OCI-LY7 (cell line): ENCODE measurements around the gene CPNE5. TPM values are rescaled to one million over a fixed set of nuclear protein-coding genes. Genes with fewer than 3 reads are reported as not detected.

ENCODE experiments used
- BruUV-seq: library from RNA; stranded (reverse); fragments of 400-500 nt; replicated peaks from 2 replicates; lab custom pipeline; 2021; lab: Mats Ljungman, UMichigan
- CTCF ChIA-PET: fragments of 300-600 bp; sonication (Branson Sonifier 250); formaldehyde crosslinking; loops from one replicate; lab custom pipeline; 2022; ENCODE audit warnings: antibody characterized with exemption; ENCODE audit not compliant: unreplicated experiment; lab: Charles Lee
- POLR2A ChIA-PET: fragments of 300-600 bp; sonication (Branson Sonifier 250); formaldehyde crosslinking; loops from one replicate; lab custom pipeline; 2022; ENCODE audit warnings: antibody characterized with exemption; lab: Charles Lee
- DNase-seq: peaks from one replicate; pipeline ENCODE4 v3.0.0-alpha.2; 2015; ENCODE audit warnings: low spot score
- H2AFZ ChIP-seq: fragments of 200-600 bp; sonication (generic), shearing (Covaris generic); 2 replicates; pipeline ENCODE4 v1.6.1; 2014; ENCODE audit warnings: mild to moderate bottlenecking, antibody characterized with exemption, low read length, moderate library complexity
- H3K27ac ChIP-seq: fragments of 200-600 bp; sonication (generic); 2 replicates; pipeline ENCODE4 v1.5.1; 2014; ENCODE audit warnings: mixed run types, low read depth, mild to moderate bottlenecking, moderate library complexity, low read length, inconsistent platforms; ENCODE audit not compliant: poor library complexity, severe bottlenecking
- H3K36me3 ChIP-seq: fragments of 200-600 bp; sonication (generic); 2 replicates; pipeline ENCODE4 v1.6.1; 2014; ENCODE audit warnings: mild to moderate bottlenecking, antibody characterized with exemption, low read length, moderate library complexity, mixed read lengths; ENCODE audit not compliant: insufficient read depth
- H3K4me1 ChIP-seq: fragments of 200-600 bp; sonication (generic); 2 replicates; pipeline ENCODE4 v1.5.1; 2014; ENCODE audit warnings: mild to moderate bottlenecking, low read length; ENCODE audit not compliant: insufficient read depth, poor library complexity, severe bottlenecking
- H3K4me2 ChIP-seq: fragments of 200-600 bp; sonication (generic); 2 replicates; pipeline ENCODE4 v1.6.1; 2014; ENCODE audit warnings: mild to moderate bottlenecking, low read length
- H3K4me3 ChIP-seq: fragments of 200-600 bp; sonication (generic); 2 replicates; pipeline ENCODE4 v1.5.1; 2014; ENCODE audit warnings: mild to moderate bottlenecking, low read depth, low read length; ENCODE audit not compliant: poor library complexity, severe bottlenecking
- H3K79me2 ChIP-seq: fragments of 200-600 bp; sonication (generic); 2 replicates; pipeline ENCODE4 v1.6.1; 2016; ENCODE audit warnings: low read depth, mild to moderate bottlenecking, low read length, moderate library complexity, mixed read lengths; ENCODE audit not compliant: insufficient read depth
- H3K9me2 ChIP-seq: fragments of 200-600 bp; sonication (generic); 2 replicates; pipeline ENCODE4 v1.6.1; 2016; ENCODE audit warnings: mild to moderate bottlenecking, low read length, mixed read lengths; ENCODE audit not compliant: insufficient read depth
- H3K9me3 ChIP-seq: fragments of 200-600 bp; sonication (generic); 2 replicates; pipeline ENCODE4 v1.6.1; 2014; ENCODE audit warnings: mild to moderate bottlenecking, mixed run types, low read length, mixed read lengths
- H4K20me1 ChIP-seq: fragments of 200-600 bp; sonication (generic); 2 replicates; pipeline ENCODE4 v1.6.1; 2014; ENCODE audit warnings: mild to moderate bottlenecking, antibody characterized with exemption, low read length, moderate library complexity, mixed read lengths; ENCODE audit not compliant: insufficient read depth
- EZH2phosphoT487 ChIP-seq: fragments of 200-600 bp; sonication (generic); IDR thresholded peaks from 2 replicates; pipeline ENCODE4 v1.6.1; 2018; ENCODE audit warnings: low read depth, borderline replicate concordance, mild to moderate bottlenecking, mixed run types, antibody characterized with exemption, low read length, moderate library complexity, mixed read lengths
- intact Hi-C: fragments of 100-400 bp; cut with micrococcal nuclease; formaldehyde crosslinking; loops from one replicate; pipeline ENCODE4 v1.10.0; 2022; ENCODE audit not compliant: unreplicated experiment
- total RNA-seq, 2 experiments: library from RNA; depleted of rRNA in 1 of 2; stranded (reverse); fragments of >200 nt in 1 of 2; shearing (Covaris generic) in 1 of 2; gene quantifications; 2 replicates each; pipeline ENCODE4 v1.2.3, GENCODE V29; 2014 to 2022
- TF ChIP-seq, protein P1 (sequence below): fragments of 200-600 bp; sonication (generic); conservative IDR thresholded peaks from 2 replicates; pipeline ENCODE4 v1.5.1; 2014; ENCODE audit warnings: mild to moderate bottlenecking, antibody characterized with exemption, low read length, moderate library complexity, mixed read lengths

The CPNE5 gene
- total RNA-seq, 2 experiments from 2014 or later, result 37.7 to 89.8 TPM

DNA sequence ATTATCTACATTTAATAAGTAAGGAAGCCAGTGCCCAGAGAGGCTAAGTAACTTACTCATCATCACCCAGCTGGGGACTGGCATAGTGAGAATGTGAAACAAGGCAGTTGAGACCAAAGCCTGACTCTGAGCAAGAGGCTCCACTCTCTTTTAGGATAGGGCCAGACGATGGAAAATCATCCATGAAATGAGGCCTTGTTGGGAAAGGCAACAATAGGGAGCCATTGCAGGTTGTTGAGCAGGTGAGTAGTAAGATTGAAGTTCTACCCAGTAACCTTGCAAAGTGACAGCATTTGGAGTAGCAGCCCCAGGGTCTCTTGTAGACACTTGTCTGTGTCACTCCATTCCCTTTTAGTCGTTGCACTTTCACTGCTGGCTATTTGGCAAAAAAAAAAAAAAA, 2.5 kb upstream of the CPNE5 start:
- Histone ChIP-seq H3K9me3 (no peaks in the 10 kb centered on the region), H3K9me2 (no peaks in the 10 kb centered on the region), H2AFZ (no peak overlapping the region), H3K36me3 (no peaks in the 10 kb centered on the region), H3K4me2 (no peak overlapping the region), H3K4me1 (no peaks in the 10 kb centered on the region), H4K20me1 (no peaks in the 10 kb centered on the region), H3K27ac (no peak overlapping the region), H3K79me2 (no peaks in the 10 kb centered on the region), H3K4me3 (no peak overlapping the region)
- no peak for TF ChIP-seq EZH2phosphoT487
- TF ChIP-seq, protein P1, sequence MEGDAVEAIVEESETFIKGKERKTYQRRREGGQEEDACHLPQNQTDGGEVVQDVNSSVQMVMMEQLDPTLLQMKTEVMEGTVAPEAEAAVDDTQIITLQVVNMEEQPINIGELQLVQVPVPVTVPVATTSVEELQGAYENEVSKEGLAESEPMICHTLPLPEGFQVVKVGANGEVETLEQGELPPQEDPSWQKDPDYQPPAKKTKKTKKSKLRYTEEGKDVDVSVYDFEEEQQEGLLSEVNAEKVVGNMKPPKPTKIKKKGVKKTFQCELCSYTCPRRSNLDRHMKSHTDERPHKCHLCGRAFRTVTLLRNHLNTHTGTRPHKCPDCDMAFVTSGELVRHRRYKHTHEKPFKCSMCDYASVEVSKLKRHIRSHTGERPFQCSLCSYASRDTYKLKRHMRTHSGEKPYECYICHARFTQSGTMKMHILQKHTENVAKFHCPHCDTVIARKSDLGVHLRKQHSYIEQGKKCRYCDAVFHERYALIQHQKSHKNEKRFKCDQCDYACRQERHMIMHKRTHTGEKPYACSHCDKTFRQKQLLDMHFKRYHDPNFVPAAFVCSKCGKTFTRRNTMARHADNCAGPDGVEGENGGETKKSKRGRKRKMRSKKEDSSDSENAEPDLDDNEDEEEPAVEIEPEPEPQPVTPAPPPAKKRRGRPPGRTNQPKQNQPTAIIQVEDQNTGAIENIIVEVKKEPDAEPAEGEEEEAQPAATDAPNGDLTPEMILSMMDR, result no peak
- no peak for DNase-seq
- intact Hi-C loops, result no loop called here
- CTCF ChIA-PET, result no interaction called here
- POLR2A ChIA-PET, result no interaction called here
- no TSS peak for BruUV-seq

DNA sequence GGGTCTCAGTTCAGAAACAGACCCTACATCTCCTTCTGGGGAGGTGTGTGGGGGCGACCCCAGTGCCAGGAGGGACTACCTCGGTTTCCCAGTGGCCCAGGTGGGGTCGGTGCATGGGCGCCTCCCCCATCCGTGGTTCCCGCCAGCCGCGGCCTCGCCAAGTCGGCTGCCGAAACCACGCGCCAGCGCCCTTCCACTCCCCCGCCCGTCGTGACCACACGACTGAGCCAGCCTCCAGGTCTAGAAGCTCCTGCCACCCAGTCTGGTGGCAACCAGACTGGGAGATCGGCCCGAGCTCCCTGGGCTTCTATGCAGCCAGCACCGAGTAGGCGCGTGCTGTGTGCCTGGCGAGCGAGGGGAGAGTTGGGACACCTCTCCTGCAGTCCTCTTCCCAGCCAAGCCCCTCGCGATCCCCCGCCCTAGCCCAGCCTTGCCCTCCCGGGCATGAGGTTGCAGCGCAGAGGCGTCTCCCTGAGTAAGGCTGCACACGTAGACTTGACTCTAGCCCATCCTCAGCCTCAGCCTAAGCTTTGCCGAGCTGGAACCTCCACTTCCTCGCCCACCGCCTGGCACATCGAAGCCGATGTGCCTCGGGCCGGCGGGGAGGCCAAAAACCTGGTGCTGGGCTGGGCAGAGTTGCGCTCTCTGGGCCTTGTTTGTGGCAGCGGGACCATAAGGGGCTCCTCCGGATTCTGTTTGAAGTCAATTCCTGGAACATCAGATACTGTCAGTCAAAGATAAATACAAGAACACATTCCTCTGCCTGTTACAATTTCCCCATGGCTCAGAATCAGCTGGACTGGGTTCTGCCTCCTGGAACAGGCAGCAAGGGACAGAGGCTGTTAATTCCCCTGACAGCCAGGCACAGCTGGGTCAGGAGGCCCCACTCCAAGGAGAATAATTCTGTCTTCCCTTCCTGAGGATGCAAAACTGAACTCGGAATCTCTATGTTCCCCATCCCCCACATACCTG, 1.5 kb upstream of the CPNE5 start:
- peak overlapping the region; percentile 38 for H3K4me3 ChIP-seq

More for the DNA sequence above, 1.5 kb upstream of the CPNE5 start:
- no peaks in the 10 kb centered on the region for H3K4me1 ChIP-seq
- BruUV-seq, result no TSS peak
- H3K9me2 ChIP-seq, result no peaks in the 10 kb centered on the region
- ChIA-PET CTCF (no interaction called here), POLR2A (no interaction called here)
- no peak for DNase-seq
- H3K9me3 ChIP-seq, result no peaks in the 10 kb centered on the region
- H2AFZ ChIP-seq, result no peak overlapping the region
- H3K36me3 ChIP-seq, result no peaks in the 10 kb centered on the region
- no peak overlapping the region for H3K27ac ChIP-seq
- no peaks in the 10 kb centered on the region for H3K79me2 ChIP-seq
- no peak for TF ChIP-seq EZH2phosphoT487
- TF ChIP-seq, protein P1, result no peak
- peak overlapping the region; percentile 46; the same call in 1 of the 2 replicates for H3K4me2 ChIP-seq
- intact Hi-C loops, result no loop called here
- no peaks in the 10 kb centered on the region for H4K20me1 ChIP-seq
